Tibial artery (tissue), 4 donors: Measurements from ENCODE around the gene AKAP13.

Source experiments
- DNase-seq, 2 donors: peaks; one replicate each; pipeline ENCODE4 v3.0.0-alpha.2; 2019
- H3K27ac ChIP-seq, 2 donors: fragments of 200-600 bp; sonication (generic) in 1 of 2; 1 replicate in 1 of 2; 2 replicates in 1 of 2; pipeline ENCODE4 v1.5.1; 2018 to 2019; ENCODE audit warnings: mild to moderate bottlenecking in 1 of 2
- H3K27me3 ChIP-seq, 2 donors: fragments of 200-600 bp; sonication (generic) in 1 of 2; one replicate each; pipeline versions ENCODE4 v1.5.1 to v1.6.0; 2016 to 2019
- H3K36me3 ChIP-seq, 3 donors: fragments of 200-600 bp; sonication (generic) in 2 of 3; one replicate each; pipeline ENCODE4 v1.5.1; 2016 to 2019; ENCODE audit warnings: mild to moderate bottlenecking in 2 of 3
- H3K4me1 ChIP-seq, 4 donors: fragments of 200-600 bp; sonication (generic) in 2 of 4; 1 replicate in 3 of 4; 2 replicates in 1 of 4; pipeline ENCODE4 v1.5.1; 2016 to 2019
- H3K4me3 ChIP-seq, 2 donors: fragments of 200-600 bp; sonication (generic) in 1 of 2; 1 replicate in 1 of 2; 2 replicates in 1 of 2; pipeline ENCODE4 v1.5.1; 2018 to 2019; ENCODE audit warnings: mild to moderate bottlenecking in 2 of 2
- H3K9me3 ChIP-seq, 3 donors: fragments of 200-600 bp; sonication (generic) in 1 of 3; one replicate each; pipeline ENCODE4 v1.5.1; 2016 to 2019
- CTCF ChIP-seq, 2 experiments: fragments of 200-600 bp in 1 of 2; fragments of 450-650 bp in 1 of 2; IDR thresholded peaks; one replicate each; pipeline ENCODE4 v1.5.1; 2017 to 2019; ENCODE audit warnings: antibody characterized with exemption in 2 of 2, mild to moderate bottlenecking in 1 of 2, moderate library complexity in 1 of 2
- intact Hi-C: fragments of 100-400 bp; cut with DNase I; formaldehyde crosslinking; loops from one replicate; pipeline ENCODE4 v1.15.0; 2023; ENCODE audit warnings: low total_unique reads

AKAP13 gene

GRCh38 chr15:85353516-85353915 is 26.9 kb upstream of the AKAP13 start:
- Histone ChIP-seq H3K36me3 (no peaks in the 10 kb centered on the region), H3K4me1 (peaks cover 0 to 15% (median 6%) of the 10 kb centered on the region in 4 donors), H3K27me3 (no peaks in the 10 kb centered on the region), H3K4me3 (no peak overlapping the region), H3K9me3 (no peaks in the 10 kb centered on the region), H3K27ac (no peak overlapping the region)
- intact Hi-C loops = no loop called here
- TF ChIP-seq CTCF (IDR thresholded peaks at IDR 0.05) = no peak
- DNase-seq = no peak

- TF ChIP-seq CTCF (IDR thresholded peaks at IDR 0.05) = no peak
- Histone ChIP-seq H3K4me3 (no peak overlapping the region), H3K36me3 (no peaks in the 10 kb centered on the region), H3K9me3 (no peaks in the 10 kb centered on the region), H3K4me1 (peaks cover 0 to 17% (median 8%) of the 10 kb centered on the region in 4 donors), H3K27ac (no peak overlapping the region), H3K27me3 (no peaks in the 10 kb centered on the region)
- no peak for DNase-seq
- intact Hi-C loops = no loop called here
Observed at GRCh38 chr15:85354461-85354860, 25.9 kb upstream of the AKAP13 start.

- Histone ChIP-seq H3K9me3 (no peaks in the 10 kb centered on the region), H3K27me3 (no peaks in the 10 kb centered on the region), H3K36me3 (no peaks in the 10 kb centered on the region), H3K27ac (no peak overlapping the region), H3K4me3 (no peak overlapping the region), H3K4me1 (peaks cover 0 to 17% (median 8%) of the 10 kb centered on the region in 4 donors)
- intact Hi-C loops = no loop called here
- TF ChIP-seq CTCF (IDR thresholded peaks at IDR 0.05) = no peak
- DNase-seq = no peak
Observed at GRCh38 chr15:85354948-85355347, 25.5 kb upstream of the AKAP13 start.

- intact Hi-C loops = no loop called here
- no peak for TF ChIP-seq CTCF (IDR thresholded peaks at IDR 0.05)
- Histone ChIP-seq H3K9me3 (no peaks in the 10 kb centered on the region), H3K4me1 (peaks cover 0 to 19% (median 8%) of the 10 kb centered on the region in 4 donors), H3K27ac (no peak overlapping the region), H3K27me3 (no peaks in the 10 kb centered on the region), H3K36me3 (no peaks in the 10 kb centered on the region), H3K4me3 (no peak overlapping the region)
- no peak for DNase-seq
Observed at GRCh38 chr15:85356276-85356675, 24.1 kb upstream of the AKAP13 start.

- H3K4me1 ChIP-seq = peaks cover 0 to 29% (median 8%) of the 10 kb centered on the region in 4 donors
- TF ChIP-seq CTCF (IDR thresholded peaks at IDR 0.05) = no peak
- no peaks in the 10 kb centered on the region for H3K36me3 ChIP-seq
- H3K4me3 ChIP-seq = no peak overlapping the region
- intact Hi-C loops = no loop called here
- H3K9me3 ChIP-seq = no peaks in the 10 kb centered on the region
- H3K27ac ChIP-seq = peak overlapping the region in 1 of 2 donors; percentile 55
- DNase-seq = no peak
- no peaks in the 10 kb centered on the region for H3K27me3 ChIP-seq
Observed at GRCh38 chr15:85361323-85361722, 19.1 kb upstream of the AKAP13 start.
